Fibroblast of pulmonary artery (primary cell): ENCODE measurements around the gene SELPLG.
"Not testable (repeated sequence)": the region's sequence is repeated elsewhere in the genome, so short reads cannot be mapped to it uniquely, and the experiment has no call there.

Experiments used
- DNase-seq: peaks from one replicate; pipeline ENCODE4 v3.0.0-alpha.2; 2010; ENCODE audit warnings: low read depth
- H3K4me3 ChIP-seq: replicated peaks from 2 replicates; pipeline ENCODE4 v1.5.1; 2011; ENCODE audit warnings: low read depth, mild to moderate bottlenecking, control low read depth, low read length, moderate library complexity
- CTCF ChIP-seq: IDR thresholded peaks from 2 replicates; pipeline ENCODE4 v1.5.1; 2011; ENCODE audit warnings: mild to moderate bottlenecking, control low read depth, low read length, inconsistent platforms; ENCODE audit errors: missing control alignments

The SELPLG gene

GRCh38 chr12:108666401-108666881 is 32.7 kb upstream of the SELPLG start:
- no peak overlapping the region for H3K4me3 ChIP-seq
- no peak for TF ChIP-seq CTCF
- DNase-seq: peak; percentile 65

GRCh38 chr12:108665608-108666202 is 32.0 kb upstream of the SELPLG start:
- DNase-seq: no peak
- no peak overlapping the region for H3K4me3 ChIP-seq
- TF ChIP-seq CTCF: no peak

- DNase-seq: peak; percentile 98
- TF ChIP-seq CTCF: peak; percentile 96
- H3K4me3 ChIP-seq: peak overlapping the region; percentile 2
Observed at GRCh38 chr12:108664338-108665258, 30.9 kb upstream of the SELPLG start.

- TF ChIP-seq CTCF: no peak
- DNase-seq: no peak
- H3K4me3 ChIP-seq: no peak overlapping the region
Observed at GRCh38 chr12:108663324-108664015, 29.8 kb upstream of the SELPLG start.

- not testable (repeated sequence) for H3K4me3 ChIP-seq, DNase-seq
Observed at GRCh38 chr12:108658115-108658514, 24.4 kb upstream of the SELPLG start.

- no peak for DNase-seq
- no peak for TF ChIP-seq CTCF
Observed at GRCh38 chr12:108657130-108657745, 23.5 kb upstream of the SELPLG start.

GRCh38 chr12:108656247-108656646 is 22.6 kb upstream of the SELPLG start:
- H3K4me3 ChIP-seq, DNase-seq: not testable (repeated sequence)

More at GRCh38 chr12:108657130-108657745, 23.5 kb upstream of the SELPLG start:
- H3K4me3 ChIP-seq: no peak overlapping the region

- not testable (repeated sequence) for H3K4me3 ChIP-seq, DNase-seq
Observed at GRCh38 chr12:108655812-108656175, 22.1 kb upstream of the SELPLG start.

GRCh38 chr12:108654622-108655021 is 20.9 kb upstream of the SELPLG start:
- H3K4me3 ChIP-seq, DNase-seq: not testable (repeated sequence)
